ENCODE measurements around the gene KLF14.
"Not testable (repeated sequence)": the region's sequence is repeated elsewhere in the genome, so short reads cannot be mapped to it uniquely, and the experiment has no call there.

The KLF14 gene

GRCh38 chr7:130697820-130698219 lies 36.2 kb downstream of the KLF14 start:
- ChIA-PET POLR2A (no interaction called here), CTCF (no interaction called here)
- DNase-seq: no peak
- Histone ChIP-seq H3K27ac (ENCODE audit: insufficient read depth in 1 of 2, low read depth in 1 of 2, low read length in 2 of 2, poor library complexity in 1 of 2, severe bottlenecking in 2 of 2) (no peak overlapping the region), H3K27me3 (replicated peaks in 2 of 5; ENCODE audit: control insufficient read depth in 4 of 5, insufficient read depth in 5 of 5, low read length in 4 of 5) (no peaks in the 10 kb centered on the region), H3K4me3 (ENCODE audit: control insufficient read depth in 1 of 7, extremely low read depth in 1 of 7, insufficient read depth in 4 of 7, low read depth in 2 of 7, low read length in 6 of 7) (no peak overlapping the region), H3K36me3 (ENCODE audit: control insufficient read depth in 4 of 4, insufficient read depth in 4 of 4, low read length in 3 of 4) (no peaks in the 10 kb centered on the region), H3K4me1 (ENCODE audit: control extremely low read depth in 1 of 4, control insufficient read depth in 4 of 4, insufficient read depth in 4 of 4, low read length in 3 of 4) (no peaks in the 10 kb centered on the region), H3K9me3 (ENCODE audit: control extremely low read depth in 1 of 5, control insufficient read depth in 4 of 5, insufficient read depth in 2 of 5, low read depth in 1 of 5, low read length in 4 of 5) (no peaks in the 10 kb centered on the region)
- no CpG with 5 or more reads among the region's 2 CpGs for WGBS (ENCODE audit: insufficient coverage)

- H3K36me3 ChIP-seq (ENCODE audit: control insufficient read depth in 4 of 4, insufficient read depth in 4 of 4, low read length in 3 of 4): no peaks in the 10 kb centered on the region
- ChIA-PET CTCF (interaction anchor here (1.9 kb wide), 1 partner anchor 624 kb away, joined by 6 read pairs; no protein-coding TSS in a partner anchor), POLR2A (interaction anchor here (0.7 kb wide), 1 partner anchor 67 kb away, joined by 4 read pairs; no protein-coding TSS in a partner anchor)
- H3K4me3 ChIP-seq (ENCODE audit: control insufficient read depth in 1 of 7, extremely low read depth in 1 of 7, insufficient read depth in 4 of 7, low read depth in 2 of 7, low read length in 6 of 7): no peak overlapping the region
- DNase-seq: peak; percentile 57 to 67 (median 61)
- no peaks in the 10 kb centered on the region for H3K4me1 ChIP-seq (ENCODE audit: control extremely low read depth in 1 of 4, control insufficient read depth in 4 of 4, insufficient read depth in 4 of 4, low read length in 3 of 4)
- H3K9me3 ChIP-seq (ENCODE audit: control extremely low read depth in 1 of 5, control insufficient read depth in 4 of 5, insufficient read depth in 2 of 5, low read depth in 1 of 5, low read length in 4 of 5): no peaks in the 10 kb centered on the region
- 0% methylated on average over 1 of the region's 2 CpGs for WGBS (ENCODE audit: insufficient coverage)
- H3K27me3 ChIP-seq (replicated peaks in 2 of 5; ENCODE audit: control insufficient read depth in 4 of 5, insufficient read depth in 5 of 5, low read length in 4 of 5): no peaks in the 10 kb centered on the region
- H3K27ac ChIP-seq (ENCODE audit: insufficient read depth in 1 of 2, low read depth in 1 of 2, low read length in 2 of 2, poor library complexity in 1 of 2, severe bottlenecking in 2 of 2): no peak overlapping the region
These were observed 38.2 kb downstream of the KLF14 start for GRCh38 chr7:130695840-130696239.

- no CpG with 5 or more reads among the region's 1 CpG for WGBS (ENCODE audit: insufficient coverage)
- not testable (repeated sequence) for DNase-seq
- CTCF ChIA-PET: interaction anchor here (0.7 kb wide), 1 partner anchor 450 kb away, joined by 3 read pairs; no protein-coding TSS in a partner anchor
These were observed 41.6 kb downstream of the KLF14 start for GRCh38 chr7:130692396-130692795.

GRCh38 chr7:130689683-130690082 lies 44.3 kb downstream of the KLF14 start:
- Histone ChIP-seq H3K4me3 (ENCODE audit: control insufficient read depth in 1 of 7, extremely low read depth in 1 of 7, insufficient read depth in 4 of 7, low read depth in 2 of 7, low read length in 6 of 7) (no peak overlapping the region), H3K27ac (ENCODE audit: insufficient read depth in 1 of 2, low read depth in 1 of 2, low read length in 2 of 2, poor library complexity in 1 of 2, severe bottlenecking in 2 of 2) (no peak overlapping the region), H3K4me1 (ENCODE audit: control extremely low read depth in 1 of 4, control insufficient read depth in 4 of 4, insufficient read depth in 4 of 4, low read length in 3 of 4) (no peaks in the 10 kb centered on the region), H3K36me3 (ENCODE audit: control insufficient read depth in 4 of 4, insufficient read depth in 4 of 4, low read length in 3 of 4) (no peaks in the 10 kb centered on the region), H3K27me3 (replicated peaks in 2 of 5; ENCODE audit: control insufficient read depth in 4 of 5, insufficient read depth in 5 of 5, low read length in 4 of 5) (no peaks in the 10 kb centered on the region), H3K9me3 (ENCODE audit: control extremely low read depth in 1 of 5, control insufficient read depth in 4 of 5, insufficient read depth in 2 of 5, low read depth in 1 of 5, low read length in 4 of 5) (peaks cover 0 to 8% (median 4%) of the 10 kb centered on the region in 5 experiments)
- CTCF ChIA-PET: no interaction called here
- POLR2A ChIA-PET: no interaction called here
- WGBS (ENCODE audit: insufficient coverage): 100% methylated on average over 1 of the region's 1 CpG
- peak in 2 of 3 donors; percentile 14 to 37 for DNase-seq

More at GRCh38 chr7:130692396-130692795, 41.6 kb downstream of the KLF14 start:
- H3K27ac ChIP-seq (ENCODE audit: insufficient read depth in 1 of 2, low read depth in 1 of 2, low read length in 2 of 2, poor library complexity in 1 of 2, severe bottlenecking in 2 of 2); H3K4me1 ChIP-seq (ENCODE audit: control extremely low read depth in 1 of 4, control insufficient read depth in 4 of 4, insufficient read depth in 4 of 4, low read length in 3 of 4); POLR2A ChIA-PET; H3K36me3 ChIP-seq (ENCODE audit: control insufficient read depth in 4 of 4, insufficient read depth in 4 of 4, low read length in 3 of 4); H3K9me3 ChIP-seq (ENCODE audit: control extremely low read depth in 1 of 5, control insufficient read depth in 4 of 5, insufficient read depth in 2 of 5, low read depth in 1 of 5, low read length in 4 of 5); H3K4me3 ChIP-seq (ENCODE audit: control insufficient read depth in 1 of 7, extremely low read depth in 1 of 7, insufficient read depth in 4 of 7, low read depth in 2 of 7, low read length in 6 of 7); H3K27me3 ChIP-seq (replicated peaks in 2 of 5; ENCODE audit: control insufficient read depth in 4 of 5, insufficient read depth in 5 of 5, low read length in 4 of 5): not testable (repeated sequence)

- 80% methylated on average over 1 of the region's 2 CpGs for WGBS (ENCODE audit: insufficient coverage)
- DNase-seq: no peak
- CTCF ChIA-PET: no interaction called here
- POLR2A ChIA-PET: no interaction called here
- Histone ChIP-seq H3K4me1 (ENCODE audit: control extremely low read depth in 1 of 4, control insufficient read depth in 4 of 4, insufficient read depth in 4 of 4, low read length in 3 of 4) (no peaks in the 10 kb centered on the region), H3K4me3 (ENCODE audit: control insufficient read depth in 1 of 7, extremely low read depth in 1 of 7, insufficient read depth in 4 of 7, low read depth in 2 of 7, low read length in 6 of 7) (no peak overlapping the region), H3K9me3 (ENCODE audit: control extremely low read depth in 1 of 5, control insufficient read depth in 4 of 5, insufficient read depth in 2 of 5, low read depth in 1 of 5, low read length in 4 of 5) (no peaks in the 10 kb centered on the region), H3K27ac (ENCODE audit: insufficient read depth in 1 of 2, low read depth in 1 of 2, low read length in 2 of 2, poor library complexity in 1 of 2, severe bottlenecking in 2 of 2) (no peak overlapping the region), H3K36me3 (ENCODE audit: control insufficient read depth in 4 of 4, insufficient read depth in 4 of 4, low read length in 3 of 4) (no peaks in the 10 kb centered on the region), H3K27me3 (replicated peaks in 2 of 5; ENCODE audit: control insufficient read depth in 4 of 5, insufficient read depth in 5 of 5, low read length in 4 of 5) (no peaks in the 10 kb centered on the region)
These were observed 51.0 kb downstream of the KLF14 start for GRCh38 chr7:130683026-130683425.

Data from common myeloid progenitor, CD34-positive (primary cell).